ENCODE data around the gene MRPS2.

DNA sequence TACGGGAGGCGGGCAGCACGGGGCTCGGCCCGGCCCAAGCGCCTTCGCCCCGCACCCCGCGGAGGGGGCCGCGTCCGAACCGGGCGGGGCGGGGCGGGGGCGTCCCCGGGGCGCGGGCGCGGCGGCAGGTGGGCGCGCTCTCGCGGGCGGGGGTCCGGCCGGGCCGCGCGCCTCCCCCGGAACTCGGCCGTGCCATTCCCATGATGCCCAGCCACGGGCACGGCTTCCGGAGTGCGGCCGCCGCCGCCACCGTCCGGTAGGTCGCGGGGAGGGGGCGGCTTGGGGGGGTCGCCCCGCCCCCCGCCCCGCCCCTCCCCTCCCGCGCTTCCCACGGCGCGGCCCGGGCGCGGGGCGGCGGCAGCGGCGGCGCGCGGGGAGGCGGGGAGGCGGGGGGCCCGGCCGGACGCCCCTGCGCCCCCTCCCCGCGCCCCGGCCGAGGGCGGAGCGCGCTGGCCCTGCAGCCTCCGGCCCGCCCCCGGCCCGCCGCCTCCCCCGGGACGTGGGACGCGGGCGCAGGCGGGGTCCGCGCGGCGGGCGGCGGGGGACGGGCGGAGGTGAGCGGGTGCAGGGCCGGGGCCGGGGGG, 20.9 kb upstream of the MRPS2 start, which contains the start of gene PPP1R26:
- TF ChIP-seq POLR2A (IDR thresholded peaks at IDR 0.05; ENCODE audit: low read depth, low read length) (no peak), CEBPB (IDR thresholded peaks at IDR 0.05; ENCODE audit: low read depth, low read length) (no peak), RAD21 (IDR thresholded peaks at IDR 0.05; ENCODE audit: low read length) (no peak), MAFK (IDR thresholded peaks at IDR 0.05; ENCODE audit: low read depth, low read length) (no peak), MXI1 (IDR thresholded peaks at IDR 0.05; ENCODE audit: borderline replicate concordance, low read depth, low read length) (no peak), SMC3 (IDR thresholded peaks at IDR 0.05; ENCODE audit: low read depth, low read length) (no peak), CHD1 (IDR thresholded peaks at IDR 0.05; ENCODE audit: low read depth, low read length) (no peak), BHLHE40 (IDR thresholded peaks at IDR 0.05; ENCODE audit: low read depth, low read length) (no peak)
- TF ChIP-seq, protein P1, sequence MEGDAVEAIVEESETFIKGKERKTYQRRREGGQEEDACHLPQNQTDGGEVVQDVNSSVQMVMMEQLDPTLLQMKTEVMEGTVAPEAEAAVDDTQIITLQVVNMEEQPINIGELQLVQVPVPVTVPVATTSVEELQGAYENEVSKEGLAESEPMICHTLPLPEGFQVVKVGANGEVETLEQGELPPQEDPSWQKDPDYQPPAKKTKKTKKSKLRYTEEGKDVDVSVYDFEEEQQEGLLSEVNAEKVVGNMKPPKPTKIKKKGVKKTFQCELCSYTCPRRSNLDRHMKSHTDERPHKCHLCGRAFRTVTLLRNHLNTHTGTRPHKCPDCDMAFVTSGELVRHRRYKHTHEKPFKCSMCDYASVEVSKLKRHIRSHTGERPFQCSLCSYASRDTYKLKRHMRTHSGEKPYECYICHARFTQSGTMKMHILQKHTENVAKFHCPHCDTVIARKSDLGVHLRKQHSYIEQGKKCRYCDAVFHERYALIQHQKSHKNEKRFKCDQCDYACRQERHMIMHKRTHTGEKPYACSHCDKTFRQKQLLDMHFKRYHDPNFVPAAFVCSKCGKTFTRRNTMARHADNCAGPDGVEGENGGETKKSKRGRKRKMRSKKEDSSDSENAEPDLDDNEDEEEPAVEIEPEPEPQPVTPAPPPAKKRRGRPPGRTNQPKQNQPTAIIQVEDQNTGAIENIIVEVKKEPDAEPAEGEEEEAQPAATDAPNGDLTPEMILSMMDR (conservative IDR thresholded peaks at IDR 0.05; ENCODE audit: low read depth, low read length): no peak
- TF ChIP-seq, protein P2, sequence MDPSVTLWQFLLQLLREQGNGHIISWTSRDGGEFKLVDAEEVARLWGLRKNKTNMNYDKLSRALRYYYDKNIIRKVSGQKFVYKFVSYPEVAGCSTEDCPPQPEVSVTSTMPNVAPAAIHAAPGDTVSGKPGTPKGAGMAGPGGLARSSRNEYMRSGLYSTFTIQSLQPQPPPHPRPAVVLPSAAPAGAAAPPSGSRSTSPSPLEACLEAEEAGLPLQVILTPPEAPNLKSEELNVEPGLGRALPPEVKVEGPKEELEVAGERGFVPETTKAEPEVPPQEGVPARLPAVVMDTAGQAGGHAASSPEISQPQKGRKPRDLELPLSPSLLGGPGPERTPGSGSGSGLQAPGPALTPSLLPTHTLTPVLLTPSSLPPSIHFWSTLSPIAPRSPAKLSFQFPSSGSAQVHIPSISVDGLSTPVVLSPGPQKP (IDR thresholded peaks at IDR 0.05; ENCODE audit: borderline replicate concordance, low read depth, low read length): no peak
